Right kidney (tissue), 1 donor: ENCODE results near the gene C5orf47.
A peak's percentile ranks its signal among the peaks of the same experiment; 100 is the strongest.
"Not testable (repeated sequence)": the region's sequence is repeated elsewhere in the genome, so short reads cannot be mapped to it uniquely, and the experiment has no call there.

Source experiments
- DNase-seq: peaks from one replicate; pipeline ENCODE4 v3.0.0-alpha.2; 2016

C5orf47 gene

DNA sequence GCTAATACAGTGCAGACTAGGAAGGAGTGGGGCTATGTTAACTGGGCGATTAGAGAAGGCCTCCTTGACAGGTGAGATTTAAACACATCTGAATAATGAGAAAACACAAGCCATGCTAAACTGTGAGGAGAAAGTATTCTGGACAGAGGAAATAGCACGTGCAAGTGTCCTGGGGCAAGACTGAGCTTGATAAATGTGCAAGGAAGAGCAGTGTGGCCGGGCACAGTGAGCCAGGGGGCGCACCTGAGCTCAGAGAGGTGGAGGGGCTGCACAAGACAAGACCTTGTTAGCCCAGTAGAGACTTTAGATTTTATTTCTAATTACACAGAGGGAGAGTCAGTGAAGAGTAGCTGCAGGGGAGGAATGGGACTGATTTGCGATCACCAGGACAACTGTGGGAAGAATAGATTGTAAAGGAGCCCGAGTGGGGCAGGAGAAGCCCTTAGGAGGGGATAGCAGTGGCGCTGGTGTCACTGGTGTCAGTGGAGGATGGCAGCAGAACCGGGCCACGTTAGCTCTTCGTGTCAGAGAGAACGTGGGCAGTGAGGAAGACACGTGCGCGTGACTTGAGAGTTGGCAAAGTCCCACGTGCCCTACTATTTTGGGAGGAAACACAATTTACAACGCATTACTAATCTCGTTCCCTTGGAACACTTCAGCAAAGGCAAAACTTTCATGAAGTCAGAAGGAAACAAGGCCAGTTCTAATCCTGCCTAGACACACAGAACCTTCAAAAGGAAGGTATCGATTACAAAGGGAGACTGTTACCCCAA lies 17.9 kb upstream of the C5orf47 start:
- no peak for DNase-seq

GRCh38 chr5:173971681-173972345 lies 17.2 kb upstream of the C5orf47 start:
- no peak for DNase-seq

DNA sequence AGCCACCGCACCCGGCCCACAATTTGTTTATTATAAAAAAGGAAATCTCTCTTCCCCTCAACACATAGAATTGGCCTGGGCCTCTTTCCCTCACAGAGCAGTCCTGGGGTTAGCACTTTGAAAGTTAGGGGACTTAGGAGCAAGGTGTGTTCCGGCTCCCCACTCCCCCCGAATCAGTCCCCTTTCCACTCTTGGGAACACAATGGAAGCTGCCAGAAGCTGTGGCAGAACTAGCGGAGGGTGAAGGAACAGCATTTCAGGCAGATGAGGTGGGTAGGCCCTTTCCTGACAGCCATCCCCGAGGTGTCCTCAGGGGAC lies 16.4 kb upstream of the C5orf47 start:
- DNase-seq, result no peak

GRCh38 chr5:173972925-173973615 lies 15.9 kb upstream of the C5orf47 start:
- peak; percentile 89 for DNase-seq

DNA sequence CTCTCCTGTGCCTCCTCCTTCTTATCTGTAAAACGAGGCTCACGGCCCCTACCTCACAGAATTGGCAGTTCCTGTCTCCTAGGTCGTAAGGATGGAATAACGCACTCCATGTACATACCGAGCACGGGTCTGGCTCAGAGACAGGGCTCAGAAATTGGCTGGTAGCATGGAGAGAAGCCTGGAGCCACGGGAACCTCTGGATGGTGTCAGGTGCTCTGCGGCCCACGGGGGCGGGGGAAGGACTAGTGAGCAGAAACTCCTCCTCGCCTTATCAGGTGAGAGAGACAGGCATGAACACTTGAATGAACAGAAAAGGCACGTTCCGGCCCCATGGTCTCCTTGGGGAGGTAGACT lies 15.4 kb upstream of the C5orf47 start:
- DNase-seq, result no peak

- no peak for DNase-seq
Observed at GRCh38 chr5:173974688-173975239, 14.2 kb upstream of the C5orf47 start.

DNA sequence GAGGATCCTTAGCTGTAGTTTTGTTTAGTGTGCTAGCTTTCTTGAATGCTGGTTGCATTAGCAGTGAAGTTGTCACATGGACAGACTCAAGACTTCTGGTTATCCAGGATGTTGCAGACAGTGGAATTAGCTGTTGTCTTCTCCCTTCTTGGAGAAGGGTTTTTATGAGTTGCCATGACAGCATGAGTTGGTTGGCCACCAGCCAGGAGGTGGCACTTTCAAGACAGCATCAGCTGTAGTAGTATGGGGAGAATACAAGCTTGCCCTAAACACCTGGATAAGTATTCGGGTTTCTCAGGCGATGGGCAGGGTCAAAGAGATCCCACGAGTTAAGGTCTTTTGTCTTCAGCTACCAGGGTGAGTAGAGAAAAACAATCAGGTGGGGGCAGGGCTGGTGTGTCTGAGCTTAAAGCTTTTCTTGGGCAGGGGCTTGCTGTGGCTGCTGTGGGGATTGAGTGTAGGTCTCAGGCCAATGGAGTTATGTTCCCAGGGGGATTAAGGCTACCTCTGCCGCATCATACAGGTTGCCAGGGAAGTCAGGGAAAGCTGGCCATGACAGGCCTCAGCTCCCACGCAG lies 7.7 kb upstream of the C5orf47 start:
- DNase-seq, result no peak

DNA sequence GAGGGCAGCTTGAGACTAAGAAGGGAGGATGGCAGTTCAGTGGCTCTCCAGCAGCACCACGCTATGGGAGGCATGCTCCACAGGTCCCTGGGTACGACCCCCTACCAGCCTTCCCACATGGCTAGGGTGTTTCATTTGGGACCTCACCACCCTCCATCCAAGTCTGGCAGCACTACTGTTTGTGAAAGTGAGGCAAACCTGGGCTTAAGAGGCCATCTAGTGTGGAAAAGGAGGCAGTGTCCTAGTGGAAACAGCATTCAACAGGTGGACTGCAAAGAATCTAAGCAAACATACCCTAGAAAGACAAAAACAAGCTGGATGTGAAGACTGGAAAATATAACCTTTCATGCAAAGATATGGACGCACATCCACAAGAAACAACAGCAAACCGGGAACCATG lies 4.8 kb upstream of the C5orf47 start:
- no peak for DNase-seq

DNA sequence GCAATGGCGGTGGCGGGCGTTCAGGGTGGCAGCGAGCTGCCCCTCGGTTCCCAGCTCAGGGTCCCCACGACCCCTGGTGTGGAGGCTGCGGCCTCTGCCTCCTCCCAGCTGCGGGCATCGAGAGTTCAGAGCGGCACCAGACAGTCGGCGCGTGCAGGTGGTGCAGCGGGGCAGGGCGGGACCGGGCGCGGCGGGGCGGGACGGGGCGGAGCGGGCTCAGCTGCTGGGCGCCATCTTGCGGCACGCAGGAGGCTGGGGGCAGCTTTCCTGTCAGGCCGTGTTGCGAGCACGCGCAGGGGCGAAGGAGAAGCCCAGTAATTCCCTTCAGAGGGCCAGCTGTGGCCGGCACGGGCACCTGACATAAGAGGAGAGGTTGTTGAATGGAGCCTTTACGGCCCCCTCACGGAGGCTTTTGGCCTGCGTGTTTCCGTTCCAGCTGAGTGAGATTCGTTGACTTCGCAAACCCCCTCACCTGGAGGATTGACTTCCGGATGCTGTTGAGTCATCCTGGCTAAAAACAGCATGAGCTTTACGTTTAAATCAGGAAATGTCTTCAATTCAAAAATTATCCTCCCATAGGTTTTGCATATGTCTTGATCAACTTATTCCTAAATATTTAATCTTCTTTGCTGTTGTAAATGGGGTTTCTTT lies 587 bp downstream of the C5orf47 start:
- DNase-seq, result no peak

GRCh38 chr5:173997331-173997730 lies 8.4 kb downstream of the C5orf47 start:
- DNase-seq, result no peak

DNA sequence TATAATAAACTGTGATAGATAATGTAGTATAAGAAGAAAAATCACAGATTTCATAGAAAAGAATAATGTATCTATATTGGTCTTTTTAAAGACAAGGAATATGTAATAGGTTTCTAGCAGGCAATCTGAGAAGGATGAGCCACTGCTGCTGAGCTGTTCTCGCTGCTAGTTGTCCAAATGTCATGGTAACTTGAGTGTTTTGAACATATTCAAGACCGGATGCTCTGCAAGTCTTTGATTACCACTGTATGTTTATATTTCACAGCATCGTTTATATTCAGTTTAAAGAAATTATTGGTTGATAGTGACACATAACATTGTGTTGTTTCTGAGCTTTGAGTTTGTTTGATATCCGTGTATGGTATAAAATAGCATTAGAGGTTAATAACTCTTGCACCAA lies 9.6 kb downstream of the C5orf47 start:
- no peak for DNase-seq

- no peak for DNase-seq
Observed at GRCh38 chr5:174000076-174000475, 11.1 kb downstream of the C5orf47 start.

DNA sequence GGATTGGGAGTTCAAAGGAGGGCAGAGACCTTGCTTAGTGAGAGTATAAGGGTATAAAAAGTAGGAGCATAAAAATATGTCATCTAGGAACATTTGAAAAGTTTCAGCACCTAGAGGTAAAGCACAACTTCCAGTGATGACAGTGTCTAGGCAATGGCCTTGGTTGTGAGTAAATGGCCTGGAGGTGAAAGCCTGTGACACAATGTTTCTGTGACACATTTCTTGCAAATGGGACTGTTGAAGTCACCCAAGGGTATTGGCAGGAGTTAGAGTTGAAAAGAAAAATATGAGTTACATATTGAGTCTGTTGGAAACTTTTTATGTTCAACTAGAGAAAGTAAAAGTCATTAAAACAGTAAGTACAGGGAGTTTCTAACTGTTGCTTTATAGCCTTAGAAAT lies 14.8 kb downstream of the C5orf47 start:
- DNase-seq, result no peak

DNA sequence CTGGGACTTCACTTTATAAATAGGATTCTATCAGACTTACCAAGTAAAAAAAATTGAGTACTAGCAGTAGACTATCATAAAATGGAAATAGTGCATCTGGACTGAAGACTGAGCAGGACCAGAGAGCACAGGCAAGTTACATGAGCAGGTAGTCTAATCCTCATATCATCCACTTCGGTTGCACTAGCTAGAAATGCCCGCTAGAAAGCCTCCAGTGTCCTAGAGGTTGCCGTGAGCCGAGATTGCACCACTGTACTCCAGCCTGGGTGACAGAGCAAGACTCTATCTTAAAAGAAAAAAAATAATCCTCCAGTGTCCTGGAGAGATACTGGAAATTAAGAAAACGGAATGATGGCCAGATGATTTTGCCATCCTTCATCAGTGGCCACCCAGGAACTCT lies 20.0 kb downstream of the C5orf47 start:
- DNase-seq, result no peak

DNA sequence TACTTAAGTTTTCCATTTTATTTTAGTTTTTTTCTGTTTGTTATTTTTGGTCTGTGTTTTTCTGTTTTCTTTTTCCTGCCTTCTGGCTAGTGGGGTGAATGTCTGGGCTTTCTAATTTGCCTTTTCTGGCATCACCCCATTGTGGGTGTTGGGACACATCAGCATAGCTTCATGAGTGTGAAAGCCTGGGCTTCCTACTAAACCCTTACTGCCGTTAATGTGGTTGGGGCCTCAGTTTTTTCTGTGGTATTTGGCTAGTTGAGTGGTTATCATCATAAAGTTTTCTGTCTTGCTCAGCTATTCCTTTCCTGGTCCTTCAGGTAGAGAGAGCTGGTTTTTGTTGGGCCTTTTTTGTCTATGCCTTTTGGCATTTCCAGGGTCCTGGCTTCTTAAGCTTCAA lies 21.4 kb downstream of the C5orf47 start:
- DNase-seq, result no peak

DNA sequence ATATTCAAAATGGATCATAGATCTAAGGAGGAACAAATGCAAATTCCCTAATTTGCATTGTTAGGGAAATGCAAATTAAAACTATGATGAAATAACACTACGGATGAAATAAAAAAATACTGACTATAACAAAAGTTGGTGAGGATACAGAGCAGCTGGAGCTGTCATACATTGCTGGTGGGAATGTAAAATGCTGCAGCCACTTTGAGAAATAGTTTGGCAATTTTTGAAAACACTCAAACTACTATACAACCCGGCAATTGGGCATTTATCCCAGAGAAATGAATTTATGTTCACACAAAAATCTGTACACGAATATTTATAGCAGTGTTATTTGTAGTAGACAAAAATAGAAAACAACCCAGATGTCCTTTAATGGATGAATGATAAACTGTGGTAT lies 22.5 kb downstream of the C5orf47 start:
- no peak for DNase-seq

- not testable (repeated sequence) for DNase-seq
Observed at GRCh38 chr5:174020069-174020927, 31.3 kb downstream of the C5orf47 start.

- DNase-seq, result no peak
Observed at GRCh38 chr5:174020928-174021304, 31.9 kb downstream of the C5orf47 start.

GRCh38 chr5:174022384-174023095 lies 33.6 kb downstream of the C5orf47 start:
- no peak for DNase-seq

GRCh38 chr5:174030286-174030685 lies 41.3 kb downstream of the C5orf47 start:
- DNase-seq, result no peak
